Upper lobe of left lung (tissue), 6 donors: Measurements from ENCODE around the gene LPAR6. TPM values are rescaled to one million over a fixed set of nuclear protein-coding genes. Genes with fewer than 3 reads are reported as not detected.
A peak's percentile ranks its signal among the peaks of the same experiment; 100 is the strongest.
"Not testable (repeated sequence)": the region's sequence is repeated elsewhere in the genome, so short reads cannot be mapped to it uniquely, and the experiment has no call there.

ENCODE experiments used
- ATAC-seq, 2 donors: fragments of 200-7000 bp; cut with Tn5 transposase; one replicate each; pipeline ENCODE4 v1.9.1; 2022; ENCODE audit warnings: mild to moderate bottlenecking in 2 of 2, moderate library complexity in 2 of 2; ENCODE audit not compliant: low FRiP score in 2 of 2
- DNase-seq, 2 donors: peaks; one replicate each; pipeline ENCODE4 v3.0.0-alpha.2; 2019 to 2020
- H3K27ac ChIP-seq, 4 donors: fragments of 200-600 bp; sonication (generic); one replicate each; pipeline ENCODE4 v1.5.1; 2016 to 2019
- H3K27me3 ChIP-seq, 4 donors: fragments of 200-600 bp; sonication (generic); one replicate each; pipeline ENCODE4 v1.5.1; 2017 to 2019
- H3K36me3 ChIP-seq, 4 donors: fragments of 200-600 bp; sonication (generic); one replicate each; pipeline ENCODE4 v1.5.1; 2016 to 2019
- H3K4me1 ChIP-seq, 4 donors: fragments of 200-600 bp; sonication (generic); one replicate each; pipeline ENCODE4 v1.5.1; 2018 to 2019
- H3K4me3 ChIP-seq, 4 donors: fragments of 200-600 bp; sonication (generic); one replicate each; pipeline ENCODE4 v1.5.1; 2017 to 2019; ENCODE audit warnings: mild to moderate bottlenecking in 2 of 4, moderate library complexity in 1 of 4
- H3K9me3 ChIP-seq, 4 donors: fragments of 200-600 bp; sonication (generic); one replicate each; pipeline ENCODE4 v1.5.1; 2018 to 2019
- CTCF ChIP-seq, 6 experiments: fragments of 450-650 bp in 4 of 6; fragments of 200-600 bp in 2 of 6; sonication (generic) in 2 of 6; IDR thresholded peaks; one replicate each; pipeline ENCODE4 v1.5.1; 2016 to 2019; ENCODE audit warnings: antibody characterized with exemption in 6 of 6
- EP300 ChIP-seq, 4 donors: sonication (generic); formaldehyde crosslinking; IDR thresholded peaks; one replicate each; pipeline ENCODE4 v1.5.1; 2017; ENCODE audit warnings: antibody characterized with exemption in 4 of 4, control low read depth in 2 of 4
- POLR2A ChIP-seq, 4 donors: fragments of 450-650 bp; IDR thresholded peaks; one replicate each; pipeline ENCODE4 v1.5.1; 2016 to 2017; ENCODE audit warnings: antibody characterized with exemption in 4 of 4, mild to moderate bottlenecking in 2 of 4
- POLR2AphosphoS5 ChIP-seq, 2 donors: sonication (generic); formaldehyde crosslinking; IDR thresholded peaks; one replicate each; pipeline ENCODE4 v1.5.1; 2017; ENCODE audit warnings: antibody characterized with exemption in 2 of 2
- WGBS, 2 donors: methylation state at CpG; one replicate each; pipeline ENCODE4 v1.1.5; 2017 to 2018; 5-methylcytosine and 5-hydroxymethylcytosine counted together
- total RNA-seq, 6 donors: library from RNA; depleted of rRNA in 4 of 6; stranded (reverse); fragments of >200 nt in 4 of 6; gene quantifications; one replicate each; pipeline versions ENCODE4 v1.1.0 to v1.2.1, GENCODE V29; 2016 to 2021
- donor health status: DM: no; HTN: no; CAD: no; lungs with moderate emphysema.
- donor health status: DM: no; HTN: yes; CAD: no; lungs with severe emphysema.

The LPAR6 gene, protein sequence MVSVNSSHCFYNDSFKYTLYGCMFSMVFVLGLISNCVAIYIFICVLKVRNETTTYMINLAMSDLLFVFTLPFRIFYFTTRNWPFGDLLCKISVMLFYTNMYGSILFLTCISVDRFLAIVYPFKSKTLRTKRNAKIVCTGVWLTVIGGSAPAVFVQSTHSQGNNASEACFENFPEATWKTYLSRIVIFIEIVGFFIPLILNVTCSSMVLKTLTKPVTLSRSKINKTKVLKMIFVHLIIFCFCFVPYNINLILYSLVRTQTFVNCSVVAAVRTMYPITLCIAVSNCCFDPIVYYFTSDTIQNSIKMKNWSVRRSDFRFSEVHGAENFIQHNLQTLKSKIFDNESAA
- total RNA-seq = 10 to 100 TPM; 13.8 to 46.1 (median 19.0) TPM

DNA sequence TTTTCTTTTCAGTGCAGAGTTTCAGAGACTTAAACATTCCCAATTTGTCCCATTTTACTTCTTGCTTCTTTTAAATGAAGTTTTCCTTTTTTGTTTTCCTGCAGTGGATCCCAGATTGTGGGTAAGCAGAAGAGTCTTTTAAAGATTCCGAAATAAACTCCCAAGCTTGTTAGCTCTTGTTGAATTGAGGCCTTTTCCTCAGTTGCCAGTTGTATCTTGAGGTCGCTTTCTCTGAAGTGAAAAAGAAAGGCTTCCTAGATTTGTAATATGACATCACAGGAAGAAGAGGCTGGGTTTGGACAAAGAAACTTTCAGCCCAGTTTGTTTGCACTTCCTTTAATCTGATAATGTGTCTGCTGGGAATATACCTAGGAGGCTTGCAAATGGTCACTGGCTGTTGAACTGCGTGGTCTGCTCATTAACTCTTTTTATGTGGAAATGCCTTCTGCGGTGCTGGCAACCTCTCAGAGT is at the start of gene LPAR6:
TSS of gene LPAR6 (minus strand) at position 233 of the 471 bp plus-strand sequence. CDS start 690 bp downstream, outside the sequence.
- WGBS, 2 donors = 20 to 22% methylated on average over 4 of the region's 4 CpGs

GRCh38 chr13:48457578-48458242 is 44.8 kb upstream of the LPAR6 start:
- WGBS, 2 donors = 81 to 89% methylated on average over 4 to 22 of the region's 28 CpGs
- ATAC-seq = peak; percentile 6 to 15

More for the DNA sequence above, at the start of gene LPAR6:
- Histone ChIP-seq H3K27me3 (no peaks in the 10 kb centered on the region), H3K4me3 (peak within 1 kb of the TSS; percentile 18 to 58 (median 46)), H3K27ac (peak within 1 kb of the TSS; percentile 55 to 86 (median 80)), H3K9me3 (no peaks in the 10 kb centered on the region), H3K4me1 (peaks cover 5 to 15% (median 9%) of the 10 kb centered on the region in 4 donors), H3K36me3 (peaks cover 0 to 6% (median 3%) of the 10 kb centered on the region in 4 donors)
- DNase-seq = no peak
- TF ChIP-seq CTCF (IDR thresholded peaks at IDR 0.05) = no peak
- TF ChIP-seq POLR2AphosphoS5 (IDR thresholded peaks at IDR 0.05) = peak; percentile 40 to 48
- TF ChIP-seq POLR2A (IDR thresholded peaks at IDR 0.05) = peak in 3 of 4 donors; percentile 42 to 77 (median 75)
- peak in 1 of 4 donors; percentile 34 for TF ChIP-seq EP300 (IDR thresholded peaks at IDR 0.05)
- ATAC-seq = peak; percentile 30 to 88

GRCh38 chr13:48456546-48456945 is 43.6 kb upstream of the LPAR6 start:
- 93 to 98% methylated on average over 4 to 10 of the region's 10 CpGs for WGBS, 2 donors
- H3K27ac ChIP-seq = no peak overlapping the region
- H3K4me3 ChIP-seq = no peak overlapping the region
- H3K9me3 ChIP-seq = no peaks in the 10 kb centered on the region
- DNase-seq = peak in 1 of 2 donors; percentile 60
- H3K4me1 ChIP-seq = no peaks in the 10 kb centered on the region
- TF ChIP-seq POLR2A (IDR thresholded peaks at IDR 0.05) = no peak
- TF ChIP-seq POLR2AphosphoS5 (IDR thresholded peaks at IDR 0.05) = no peak
- no peak for TF ChIP-seq EP300 (IDR thresholded peaks at IDR 0.05)
- TF ChIP-seq CTCF (IDR thresholded peaks at IDR 0.05) = no peak
- peaks cover 0 to 69% (median 33%) of the 10 kb centered on the region in 4 donors for H3K36me3 ChIP-seq
- ATAC-seq = no peak
- H3K27me3 ChIP-seq = no peaks in the 10 kb centered on the region

More at GRCh38 chr13:48457578-48458242, 44.8 kb upstream of the LPAR6 start:
- TF ChIP-seq POLR2A (IDR thresholded peaks at IDR 0.05) (no peak), CTCF (IDR thresholded peaks at IDR 0.05) (no peak), POLR2AphosphoS5 (IDR thresholded peaks at IDR 0.05) (no peak)
- H3K4me3 ChIP-seq = no peak overlapping the region
- peak in 1 of 2 donors; percentile 72 for DNase-seq
- no peaks in the 10 kb centered on the region for H3K27me3 ChIP-seq
- H3K36me3 ChIP-seq = peaks cover 0 to 76% (median 37%) of the 10 kb centered on the region in 4 donors
- no peak overlapping the region for H3K27ac ChIP-seq
- H3K4me1 ChIP-seq = no peaks in the 10 kb centered on the region
- H3K9me3 ChIP-seq = no peaks in the 10 kb centered on the region

GRCh38 chr13:48451196-48451595 is 38.3 kb upstream of the LPAR6 start:
- not testable (repeated sequence) for H3K27ac ChIP-seq, H3K9me3 ChIP-seq

DNA sequence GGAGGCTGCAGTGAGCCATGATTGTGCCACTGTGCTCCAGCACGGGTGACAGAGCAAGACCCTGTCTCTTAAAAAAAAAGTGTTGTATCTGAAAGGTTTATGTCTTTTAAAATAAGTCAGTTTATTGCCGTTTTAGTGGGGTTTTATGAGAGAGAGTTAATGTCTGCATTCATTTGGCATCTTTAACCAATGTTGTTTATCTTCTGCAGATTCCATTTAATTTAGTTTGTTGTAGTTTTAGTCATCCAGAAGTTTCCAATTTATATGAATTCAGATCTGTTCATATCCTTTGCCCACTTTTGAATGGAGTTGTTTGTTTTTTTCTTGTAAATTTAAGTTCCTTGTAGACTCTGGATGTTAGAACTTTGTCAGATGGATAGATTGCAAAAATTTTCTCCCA is 36.7 kb upstream of the LPAR6 start:
- Histone ChIP-seq H3K27ac (peak overlapping the region in 1 of 4 donors; percentile 71), H3K27me3 (no peaks in the 10 kb centered on the region)
- WGBS, 2 donors = 90% methylated on average over 2 of the region's 2 CpGs

More at GRCh38 chr13:48451196-48451595, 38.3 kb upstream of the LPAR6 start:
- H3K27me3 ChIP-seq, H3K4me3 ChIP-seq, DNase-seq, ATAC-seq: not testable (repeated sequence)
- peaks cover 0 to 23% (median 3%) of the 10 kb centered on the region in 4 donors for H3K36me3 ChIP-seq
- H3K4me1 ChIP-seq = peaks cover 7 to 14% (median 13%) of the 10 kb centered on the region in 4 donors

More for the DNA sequence above, 36.7 kb upstream of the LPAR6 start:
- H3K9me3 ChIP-seq = peaks cover 0 to 6% (median 0%) of the 10 kb centered on the region in 4 donors
- peaks cover 0 to 12% (median under 1%) of the 10 kb centered on the region in 4 donors for H3K36me3 ChIP-seq
- H3K4me1 ChIP-seq = peaks cover 7 to 17% (median 14%) of the 10 kb centered on the region in 4 donors
- no peak for ATAC-seq
- TF ChIP-seq CTCF (IDR thresholded peaks at IDR 0.05) (no peak), EP300 (IDR thresholded peaks at IDR 0.05) (no peak), POLR2A (IDR thresholded peaks at IDR 0.05) (no peak), POLR2AphosphoS5 (IDR thresholded peaks at IDR 0.05) (no peak)
- DNase-seq = no peak
- no peak overlapping the region for H3K4me3 ChIP-seq
